Stimulated activated CD8-positive, alpha-beta memory T cell treated with anti-CD3 and anti-CD28 coated beads, Interleukin-12 subunit alpha, Interleukin-12 subunit beta, amount 100 ng/mL, for 24 hours (primary cell): ENCODE measurements around the gene ANK3.

Source experiments
- DNase-seq: peaks from one replicate; pipeline ENCODE4 v3.0.0-alpha.2; 2020; ENCODE audit errors: extremely low read depth

Gene ANK3

DNA sequence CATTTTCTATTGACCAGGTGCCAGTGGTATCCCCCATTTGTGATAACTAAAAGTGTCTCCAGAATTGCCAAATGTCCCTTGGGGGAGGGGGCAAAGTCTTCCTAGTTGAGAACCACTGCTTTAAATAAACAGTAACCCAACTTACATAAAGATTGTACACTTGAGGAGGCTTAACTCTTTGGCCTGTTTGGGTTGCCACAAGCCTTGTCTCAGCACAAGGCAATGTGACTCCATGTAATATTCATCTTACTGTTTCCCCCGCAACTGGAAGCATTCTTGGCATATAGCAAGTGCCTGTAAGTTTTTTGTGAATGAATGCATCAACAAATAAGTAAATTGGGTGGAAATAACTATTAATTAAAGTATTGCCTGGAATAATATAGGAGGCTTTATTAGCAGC lies 108.3 kb downstream of the ANK3 start:
- DNase-seq, result no peak

GRCh38 chr10:60280475-60280874 lies 109.2 kb downstream of the ANK3 start:
- DNase-seq, result no peak

- DNase-seq, result no peak
Measured at GRCh38 chr10:60277656-60278055, 112.0 kb downstream of the ANK3 start.

DNA sequence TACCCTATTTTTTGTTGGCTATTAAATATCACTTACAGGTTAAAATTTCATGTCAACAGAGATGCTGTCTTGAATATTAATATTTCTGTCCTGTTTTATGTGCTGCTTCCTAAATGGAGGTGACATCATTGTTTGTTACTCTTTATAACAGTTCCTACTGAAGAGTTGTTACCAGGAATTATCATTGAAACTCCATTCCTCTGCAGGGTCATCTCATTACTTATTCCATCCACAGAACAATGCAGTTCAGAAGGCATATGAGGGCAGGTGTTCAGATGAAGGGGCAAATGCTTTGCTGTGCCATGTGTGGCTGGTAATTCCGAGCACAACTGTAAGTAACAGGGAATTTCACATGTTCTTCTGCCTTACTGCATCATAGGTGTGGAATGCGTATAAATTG lies 113.4 kb downstream of the ANK3 start:
- no peak for DNase-seq

- DNase-seq, result no peak
Measured at GRCh38 chr10:60271319-60272040, 118.2 kb downstream of the ANK3 start.

- no peak for DNase-seq
Measured at GRCh38 chr10:60270426-60270825, 119.2 kb downstream of the ANK3 start.

DNA sequence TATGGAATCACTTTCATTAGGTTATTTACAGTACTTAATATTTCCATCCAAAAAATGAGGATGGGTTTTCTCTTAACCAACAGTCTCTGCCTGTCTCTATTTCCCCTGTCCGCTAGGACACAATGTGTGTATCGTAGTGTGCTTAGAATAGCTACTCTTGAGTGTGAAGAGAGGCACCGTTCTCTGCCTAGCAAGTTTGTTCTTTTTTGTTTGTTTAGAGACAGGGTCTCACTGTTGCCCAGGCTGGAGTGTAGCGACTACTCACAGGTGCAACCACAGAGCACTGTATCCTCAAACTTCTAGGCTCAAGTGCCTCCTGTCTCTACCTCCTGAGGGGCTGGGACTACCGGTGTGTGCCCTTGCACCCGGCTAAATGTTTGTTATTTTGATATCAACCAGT lies 121.9 kb downstream of the ANK3 start:
- DNase-seq, result no peak

- DNase-seq, result no peak
Measured at GRCh38 chr10:60266513-60266912, 123.2 kb downstream of the ANK3 start.

GRCh38 chr10:60262647-60263126 lies 127.0 kb downstream of the ANK3 start:
- DNase-seq, result no peak

- no peak for DNase-seq
Measured at GRCh38 chr10:60260321-60260720, 129.4 kb downstream of the ANK3 start.

DNA sequence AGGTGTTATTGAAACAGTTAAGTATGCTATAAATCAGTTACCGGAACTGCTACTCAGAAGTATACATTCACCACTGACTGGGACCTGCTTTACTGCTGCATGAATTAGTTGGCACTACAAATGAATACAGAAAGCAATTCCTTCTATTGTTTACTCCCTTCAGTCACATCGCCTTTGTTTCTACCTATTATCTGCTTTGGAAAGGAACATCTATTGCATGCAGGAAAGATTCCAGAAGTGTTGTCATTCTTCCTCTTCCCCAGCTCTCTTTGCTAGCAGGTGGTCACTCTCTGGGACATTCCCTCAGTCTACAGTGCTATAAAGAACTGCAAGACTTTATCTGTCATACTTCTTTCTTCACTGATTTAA lies 131.3 kb downstream of the ANK3 start:
- no peak for DNase-seq

DNA sequence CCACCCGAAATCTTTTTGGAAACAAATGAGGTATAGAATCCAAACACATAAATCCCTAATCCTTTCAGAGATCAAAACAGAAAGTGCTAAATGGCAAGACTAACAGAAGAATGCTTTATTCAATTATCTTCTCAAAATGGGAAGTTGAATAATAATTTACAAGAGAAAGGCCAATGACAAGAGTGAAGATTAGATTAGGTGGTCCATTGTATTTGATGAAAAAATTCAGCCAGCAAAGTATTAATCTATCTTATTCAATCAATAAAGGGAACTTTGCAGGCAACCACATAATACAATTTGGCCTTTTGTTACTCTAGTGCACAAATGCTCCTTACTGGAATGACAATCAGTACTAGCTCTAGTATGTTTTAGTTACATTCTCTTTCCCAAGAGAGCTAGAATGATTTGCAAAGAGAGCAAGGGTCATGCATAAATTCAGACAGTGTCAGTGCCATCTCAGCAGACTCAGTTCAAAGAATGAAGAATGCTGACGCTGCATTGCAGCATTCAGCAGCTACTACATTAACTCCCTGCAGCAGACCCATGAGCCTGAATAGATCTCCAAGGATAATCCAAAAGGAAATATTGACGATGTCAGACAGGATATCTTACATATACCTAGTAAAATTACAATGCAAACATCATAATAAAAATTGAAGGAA lies 131.8 kb downstream of the ANK3 start:
- no peak for DNase-seq

DNA sequence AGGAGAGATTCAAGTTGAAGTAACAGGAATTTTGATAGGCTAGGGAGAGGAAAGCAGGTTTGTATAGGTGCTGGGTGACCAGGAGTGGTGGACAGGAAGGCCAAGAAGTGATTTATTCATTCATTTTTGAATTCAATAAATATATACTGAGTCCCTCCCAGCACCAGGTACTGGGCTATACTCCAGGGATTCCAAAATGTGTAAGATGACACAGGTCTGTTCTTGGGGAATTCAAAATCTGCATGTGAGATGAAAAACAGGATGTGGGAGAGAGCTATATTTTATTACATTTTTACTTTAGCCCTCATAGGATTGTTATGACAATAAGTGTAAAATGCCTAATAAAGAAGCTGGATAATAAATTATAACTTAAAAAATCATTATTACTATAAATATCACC lies 134.9 kb downstream of the ANK3 start:
- DNase-seq, result no peak

DNA sequence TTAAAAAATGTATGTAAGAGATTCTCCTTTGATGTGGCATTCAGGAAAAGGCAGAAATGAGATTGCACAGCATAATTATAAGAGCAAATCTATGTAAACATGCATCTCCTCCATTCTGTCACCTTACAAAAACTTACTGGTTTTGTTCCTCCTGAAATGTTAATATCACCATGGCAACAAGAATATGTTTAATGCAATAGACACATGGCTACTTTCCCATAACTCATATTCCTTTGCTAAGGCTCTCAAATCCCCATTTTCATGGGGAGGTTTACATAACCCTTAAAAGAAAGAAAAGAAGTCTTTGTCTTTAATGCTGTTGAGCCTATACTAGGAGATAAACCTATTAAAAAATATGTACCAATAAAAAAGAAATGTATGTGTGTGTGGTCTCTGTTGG lies 136.2 kb downstream of the ANK3 start:
- DNase-seq, result no peak

DNA sequence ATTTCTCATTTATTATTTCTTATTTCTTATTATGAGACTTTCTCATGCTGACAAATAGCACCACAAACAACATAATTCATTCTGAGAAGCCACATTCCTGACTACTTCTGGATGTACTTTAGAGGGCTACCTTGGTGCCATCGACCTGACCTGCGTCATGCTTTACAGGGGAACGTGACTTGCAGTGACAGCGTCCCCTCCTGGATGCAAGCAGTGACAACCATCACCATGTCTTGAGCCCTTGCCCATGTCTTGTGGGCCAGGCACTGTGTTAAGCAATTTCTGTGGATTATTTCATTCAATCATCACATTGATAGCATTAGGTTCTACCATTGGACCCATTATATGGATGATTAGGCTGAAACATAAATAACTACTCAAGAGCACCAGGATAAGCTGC lies 137.0 kb downstream of the ANK3 start:
- DNase-seq, result no peak

GRCh38 chr10:60246382-60246781 lies 143.3 kb downstream of the ANK3 start:
- DNase-seq, result no peak

DNA sequence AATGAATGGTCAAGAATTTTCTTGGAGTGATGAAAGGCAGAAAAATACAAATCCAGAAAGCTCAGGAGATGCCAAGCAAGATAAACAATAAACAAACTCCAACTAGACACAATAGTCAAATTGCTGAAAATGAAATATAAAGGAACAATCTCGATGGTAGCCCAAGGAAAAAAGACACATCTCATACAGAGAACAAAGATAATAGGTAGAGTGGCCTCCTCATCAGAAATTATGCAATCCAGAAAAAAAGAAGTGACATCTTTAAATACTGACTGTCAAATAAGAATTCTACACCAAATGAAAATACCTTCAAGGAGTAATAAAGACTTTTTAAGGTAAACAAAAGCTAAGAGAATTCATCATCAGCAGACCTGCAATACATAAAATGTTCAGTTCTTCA lies 150.4 kb downstream of the ANK3 start:
- no peak for DNase-seq

GRCh38 chr10:60238759-60239100 lies 150.9 kb downstream of the ANK3 start:
- DNase-seq, result no peak

DNA sequence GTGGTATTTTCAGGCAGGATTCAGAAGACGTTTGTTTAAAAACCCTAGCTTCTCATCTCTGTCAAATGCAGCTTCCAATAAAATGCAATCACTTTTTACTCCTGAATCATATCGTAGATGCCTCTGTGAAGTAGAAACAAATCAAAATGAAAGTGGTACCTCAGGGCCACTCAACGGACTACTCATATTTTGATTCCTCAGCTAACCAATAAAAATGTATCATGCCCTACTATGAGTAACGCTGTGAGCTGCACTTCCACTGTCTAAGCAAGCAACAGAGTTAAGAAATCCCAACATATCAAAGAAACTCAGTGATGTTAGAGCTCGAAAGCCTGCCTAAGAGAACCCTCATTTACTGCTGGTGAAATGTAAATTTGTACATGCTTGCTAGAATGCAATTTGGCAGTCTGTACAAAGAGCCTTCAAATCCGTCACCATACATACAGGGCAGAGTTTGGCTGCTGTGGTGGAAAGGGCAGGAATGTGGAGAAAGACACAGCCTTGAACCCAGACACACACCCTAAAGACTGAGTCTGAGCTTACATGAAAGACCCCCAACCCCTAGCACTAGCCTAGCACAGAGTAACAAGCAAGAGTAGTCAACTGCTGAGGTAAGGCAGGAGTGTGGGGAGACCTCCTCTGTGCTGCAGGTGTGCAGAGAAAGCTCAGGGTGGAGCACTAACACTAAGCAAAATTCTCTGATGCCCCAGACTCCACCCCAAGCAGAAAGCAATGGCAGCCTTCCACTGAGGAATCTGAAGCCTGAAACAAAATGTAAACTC lies 151.5 kb downstream of the ANK3 start:
- DNase-seq, result no peak

GRCh38 chr10:60236869-60237524 lies 152.7 kb downstream of the ANK3 start:
- DNase-seq, result no peak

- no peak for DNase-seq
Measured at GRCh38 chr10:60235001-60235400, 154.7 kb downstream of the ANK3 start.

DNA sequence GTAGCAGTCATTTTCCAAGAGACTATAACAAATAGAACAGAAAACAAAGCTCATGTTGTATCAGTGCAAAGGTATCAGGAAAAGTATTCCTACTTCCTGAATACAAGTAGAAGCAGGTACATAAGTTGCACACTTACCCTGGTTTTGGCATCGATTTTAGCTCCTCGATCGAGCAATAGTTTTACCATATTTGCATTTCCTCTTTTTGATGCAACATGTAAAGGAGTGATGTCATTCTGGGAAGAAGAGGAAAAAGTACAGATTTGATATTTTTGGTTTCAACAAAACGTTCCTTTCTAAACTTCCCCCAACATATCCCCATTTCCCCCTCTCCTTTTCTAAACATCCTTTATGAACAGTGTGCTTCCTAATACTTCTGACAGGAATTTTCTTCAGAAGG lies 155.1 kb downstream of the ANK3 start:
- DNase-seq, result no peak
